ENCODE measurements around the gene AMN. TPM values are rescaled to one million over a fixed set of nuclear protein-coding genes. Genes with fewer than 3 reads are reported as not detected.

Gene AMN
- total RNA-seq, 1 donor from 2014 or later, result 1.8 TPM

GRCh38 chr14:102965971-102966655 is 43.6 kb downstream of the AMN start:
- DNase-seq (ENCODE audit: low spot score), result no peak

- DNase-seq (ENCODE audit: low spot score), result no peak
These were observed 44.4 kb downstream of the AMN start for GRCh38 chr14:102966681-102967505.

- DNase-seq (ENCODE audit: low spot score), result no peak
These were observed 45.0 kb downstream of the AMN start for GRCh38 chr14:102967506-102967795.

GRCh38 chr14:102968306-102968705 is 45.8 kb downstream of the AMN start:
- no peak for DNase-seq (ENCODE audit: low spot score)

- DNase-seq (ENCODE audit: low spot score), result no peak
These were observed 46.8 kb downstream of the AMN start for GRCh38 chr14:102969060-102969791.

- no peak for DNase-seq (ENCODE audit: low spot score)
These were observed 47.4 kb downstream of the AMN start for GRCh38 chr14:102969901-102970300.

GRCh38 chr14:102970496-102970895 is 48.0 kb downstream of the AMN start:
- DNase-seq (ENCODE audit: low spot score), result no peak

- no peak for DNase-seq (ENCODE audit: low spot score)
These were observed 48.9 kb downstream of the AMN start for GRCh38 chr14:102971314-102971713.

- no peak for DNase-seq (ENCODE audit: low spot score)
These were observed 49.6 kb downstream of the AMN start for GRCh38 chr14:102971836-102972606.

GRCh38 chr14:102973706-102974285 is 51.3 kb downstream of the AMN start:
- no peak for DNase-seq (ENCODE audit: low spot score)

- no peak for DNase-seq (ENCODE audit: low spot score)
These were observed 53.2 kb downstream of the AMN start for GRCh38 chr14:102975662-102976061.

- no peak for DNase-seq (ENCODE audit: low spot score)
These were observed 55.0 kb downstream of the AMN start for GRCh38 chr14:102977475-102977874.

GRCh38 chr14:102979406-102979805 is 56.9 kb downstream of the AMN start:
- no peak for DNase-seq (ENCODE audit: low spot score)

- DNase-seq (ENCODE audit: low spot score), result no peak
These were observed 57.9 kb downstream of the AMN start for GRCh38 chr14:102980409-102980810.

Other genes starting within 250 kb of the AMN start
- 33.3 TPM for gene TRAF3, start 145.2 kb upstream of the AMN start, total RNA-seq
- 99.6 TPM for gene CDC42BPB, start 134.9 kb downstream of the AMN start, total RNA-seq
- 3.1 TPM for gene LBHD2, start 161.5 kb downstream of the AMN start, total RNA-seq
- gene EXOC3L4, start 172.1 kb downstream of the AMN start, total RNA-seq, result 2.0 TPM
- gene TNFAIP2, start 200.8 kb downstream of the AMN start, total RNA-seq, result 211 TPM